DOHH2 (cell line): ENCODE data around the gene SERAC1.

Source experiments
- H3F3A ChIP-seq: fragments of 200-600 bp; sonication (generic), shearing (Covaris generic); 2 replicates; pipeline ENCODE4 v1.6.0; 2016; ENCODE audit warnings: antibody characterized with exemption, mild to moderate bottlenecking; ENCODE audit not compliant: control insufficient read depth, insufficient read depth
- H3K27ac ChIP-seq: fragments of 200-600 bp; sonication (generic); 2 replicates; pipeline ENCODE4 v1.5.1; 2014; ENCODE audit warnings: low read depth, mild to moderate bottlenecking, low read length, moderate library complexity
- H3K27me3 ChIP-seq: fragments of 200-600 bp; sonication (generic); 2 replicates; pipeline ENCODE4 v1.6.1; 2014; ENCODE audit warnings: mild to moderate bottlenecking, low read length, mixed read lengths; ENCODE audit not compliant: control insufficient read depth
- H3K36me3 ChIP-seq: fragments of 200-600 bp; sonication (generic); 2 replicates; pipeline ENCODE4 v1.6.1; 2014; ENCODE audit warnings: mild to moderate bottlenecking, low read length, moderate library complexity, mixed read lengths; ENCODE audit not compliant: control insufficient read depth
- H3K4me1 ChIP-seq: fragments of 200-600 bp; sonication (generic); 2 replicates; pipeline ENCODE4 v1.6.1; 2014; ENCODE audit warnings: mild to moderate bottlenecking, low read length, mixed read lengths; ENCODE audit not compliant: control insufficient read depth
- H3K4me2 ChIP-seq: fragments of 200-600 bp; sonication (generic); 2 replicates; pipeline ENCODE4 v1.6.0; 2014; ENCODE audit warnings: mild to moderate bottlenecking, low read length, moderate library complexity
- H3K4me3 ChIP-seq: fragments of 200-600 bp; sonication (generic); 2 replicates; pipeline ENCODE4 v1.5.1; 2014; ENCODE audit warnings: mild to moderate bottlenecking, low read length, mixed read lengths
- H3K79me2 ChIP-seq: fragments of 200-600 bp; sonication (generic); 2 replicates; pipeline ENCODE4 v1.6.1; 2014; ENCODE audit warnings: mild to moderate bottlenecking, low read length, mixed read lengths; ENCODE audit not compliant: control insufficient read depth
- H3K9me2 ChIP-seq: fragments of 200-600 bp; sonication (generic); replicated peaks from 2 replicates; pipeline ENCODE4 v1.6.1; 2014; ENCODE audit warnings: mild to moderate bottlenecking, low read length, mixed read lengths; ENCODE audit not compliant: control insufficient read depth
- H3K9me3 ChIP-seq: fragments of 200-600 bp; sonication (generic); 2 replicates; pipeline ENCODE4 v1.6.1; 2014; ENCODE audit warnings: antibody characterized with exemption, low read length, mixed read lengths; ENCODE audit not compliant: control insufficient read depth, insufficient read depth
- H4K20me1 ChIP-seq: fragments of 200-600 bp; sonication (generic); 2 replicates; pipeline ENCODE4 v1.6.0; 2014; ENCODE audit warnings: low read depth, mild to moderate bottlenecking, antibody characterized with exemption, low read length, moderate library complexity; ENCODE audit not compliant: control insufficient read depth, insufficient read depth
- EZH2phosphoT487 ChIP-seq: fragments of 200-600 bp; sonication (generic); IDR thresholded peaks from 2 replicates; pipeline ENCODE4 v1.6.1; 2017; ENCODE audit warnings: borderline replicate concordance, mild to moderate bottlenecking, antibody characterized with exemption, low read length, moderate library complexity, mixed read lengths
- TF ChIP-seq, protein P1 (sequence below): fragments of 200-600 bp; sonication (generic); IDR thresholded peaks from one replicate; pipeline ENCODE4 v1.5.1; 2014; ENCODE audit warnings: antibody characterized with exemption, mild to moderate bottlenecking, low read depth, low read length; ENCODE audit not compliant: poor library complexity, severe bottlenecking

The SERAC1 gene

GRCh38 chr6:158110986-158111385 is 57.1 kb downstream of the SERAC1 start:
- H4K20me1 ChIP-seq = no peaks in the 10 kb centered on the region
- TF ChIP-seq, protein P1, sequence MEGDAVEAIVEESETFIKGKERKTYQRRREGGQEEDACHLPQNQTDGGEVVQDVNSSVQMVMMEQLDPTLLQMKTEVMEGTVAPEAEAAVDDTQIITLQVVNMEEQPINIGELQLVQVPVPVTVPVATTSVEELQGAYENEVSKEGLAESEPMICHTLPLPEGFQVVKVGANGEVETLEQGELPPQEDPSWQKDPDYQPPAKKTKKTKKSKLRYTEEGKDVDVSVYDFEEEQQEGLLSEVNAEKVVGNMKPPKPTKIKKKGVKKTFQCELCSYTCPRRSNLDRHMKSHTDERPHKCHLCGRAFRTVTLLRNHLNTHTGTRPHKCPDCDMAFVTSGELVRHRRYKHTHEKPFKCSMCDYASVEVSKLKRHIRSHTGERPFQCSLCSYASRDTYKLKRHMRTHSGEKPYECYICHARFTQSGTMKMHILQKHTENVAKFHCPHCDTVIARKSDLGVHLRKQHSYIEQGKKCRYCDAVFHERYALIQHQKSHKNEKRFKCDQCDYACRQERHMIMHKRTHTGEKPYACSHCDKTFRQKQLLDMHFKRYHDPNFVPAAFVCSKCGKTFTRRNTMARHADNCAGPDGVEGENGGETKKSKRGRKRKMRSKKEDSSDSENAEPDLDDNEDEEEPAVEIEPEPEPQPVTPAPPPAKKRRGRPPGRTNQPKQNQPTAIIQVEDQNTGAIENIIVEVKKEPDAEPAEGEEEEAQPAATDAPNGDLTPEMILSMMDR = no peak
- no peak for TF ChIP-seq EZH2phosphoT487
- H3K27ac ChIP-seq = no peak overlapping the region
- no peaks in the 10 kb centered on the region for H3K27me3 ChIP-seq
- no peaks in the 10 kb centered on the region for H3K9me2 ChIP-seq
- H3K4me3 ChIP-seq = no peak overlapping the region
- no peaks in the 10 kb centered on the region for H3F3A ChIP-seq
- H3K4me1 ChIP-seq = no peaks in the 10 kb centered on the region
- no peaks in the 10 kb centered on the region for H3K9me3 ChIP-seq
- no peak overlapping the region for H3K4me2 ChIP-seq
- H3K36me3 ChIP-seq = no peaks in the 10 kb centered on the region
- H3K79me2 ChIP-seq = no peaks in the 10 kb centered on the region

DNA sequence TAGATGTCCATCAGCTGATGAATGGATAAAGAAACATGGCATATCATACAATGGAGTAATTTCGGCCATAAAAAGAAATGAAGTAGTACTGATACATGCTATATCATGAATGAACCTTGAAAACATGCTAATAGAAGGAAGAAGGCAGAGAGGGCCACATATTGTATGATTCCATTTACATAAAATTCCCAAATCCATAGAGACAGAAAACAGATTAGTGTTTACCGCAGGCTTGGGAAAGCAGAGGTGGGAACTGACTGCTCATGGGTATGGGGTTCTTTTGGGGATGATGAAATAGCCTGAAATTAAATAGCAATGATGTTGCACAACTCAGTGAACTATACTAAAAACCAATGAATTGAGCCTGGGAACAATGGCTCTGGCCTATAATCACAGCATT is 58.3 kb downstream of the SERAC1 start:
- TF ChIP-seq, protein P1 = no peak
- TF ChIP-seq EZH2phosphoT487 = no peak
- no peaks in the 10 kb centered on the region for H3K9me2 ChIP-seq
- H3K79me2 ChIP-seq = no peaks in the 10 kb centered on the region
- no peaks in the 10 kb centered on the region for H3K9me3 ChIP-seq
- H3K4me2 ChIP-seq = no peak overlapping the region
- no peak overlapping the region for H3K27ac ChIP-seq
- H3K27me3 ChIP-seq = no peaks in the 10 kb centered on the region
- no peaks in the 10 kb centered on the region for H4K20me1 ChIP-seq
- H3K4me3 ChIP-seq = no peak overlapping the region
- no peaks in the 10 kb centered on the region for H3F3A ChIP-seq
- no peaks in the 10 kb centered on the region for H3K36me3 ChIP-seq
- H3K4me1 ChIP-seq = no peaks in the 10 kb centered on the region

GRCh38 chr6:158104696-158105095 is 63.4 kb downstream of the SERAC1 start:
- no peaks in the 10 kb centered on the region for H3K36me3 ChIP-seq

More at GRCh38 chr6:158104696-158105095, 63.4 kb downstream of the SERAC1 start:
- Histone ChIP-seq H3K27ac (no peak overlapping the region), H3K9me2 (no peaks in the 10 kb centered on the region), H3K4me3 (no peak overlapping the region), H3K9me3 (no peaks in the 10 kb centered on the region), H3K4me2 (no peak overlapping the region), H3F3A (no peaks in the 10 kb centered on the region), H3K79me2 (no peaks in the 10 kb centered on the region), H3K4me1 (no peaks in the 10 kb centered on the region), H4K20me1 (no peaks in the 10 kb centered on the region), H3K27me3 (no peaks in the 10 kb centered on the region)
- TF ChIP-seq, protein P1 = no peak
- no peak for TF ChIP-seq EZH2phosphoT487
